Measurements from ENCODE around the gene CSTPP1. TPM values are rescaled to one million over a fixed set of nuclear protein-coding genes. Genes with fewer than 3 reads are reported as not detected.
"Not testable (repeated sequence)": the region's sequence is repeated elsewhere in the genome, so short reads cannot be mapped to it uniquely, and the experiment has no call there.

Gene CSTPP1
- total RNA-seq, 1 experiment from 2014 or later, result 5.2 TPM

GRCh38 chr11:46970913-46971625 lies 34.5 kb downstream of the CSTPP1 start:
- no peaks in the 10 kb centered on the region for H3K27me3 ChIP-seq
- no peak for DNase-seq
- no peaks in the 10 kb centered on the region for H3K36me3 ChIP-seq
- H3K4me3 ChIP-seq, result no peak overlapping the region
- H3K9me3 ChIP-seq, result no peaks in the 10 kb centered on the region

DNA sequence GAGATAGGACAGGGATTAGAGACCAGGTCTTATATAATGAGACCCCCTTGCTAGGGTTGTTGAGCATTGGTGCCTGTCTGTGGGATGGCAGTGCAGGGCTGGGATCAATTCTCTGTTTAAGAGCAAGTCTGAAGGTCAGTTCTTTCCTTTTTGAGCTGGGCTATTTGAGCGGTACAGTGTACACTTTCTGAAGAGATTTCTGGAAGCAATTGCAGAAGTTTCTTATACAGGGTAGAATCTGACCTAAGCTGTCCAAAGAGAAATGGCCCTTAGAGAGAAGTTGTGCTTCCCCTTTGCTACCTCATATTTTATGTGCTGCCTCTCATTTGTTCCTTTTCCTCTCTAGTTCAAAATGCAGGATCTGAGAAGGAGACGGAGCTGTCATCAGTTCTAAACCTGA lies 35.8 kb downstream of the CSTPP1 start:
- Histone ChIP-seq H3K36me3 (no peaks in the 10 kb centered on the region), H3K9me3 (no peaks in the 10 kb centered on the region), H3K4me3 (no peak overlapping the region), H3K27me3 (no peaks in the 10 kb centered on the region)
- DNase-seq, result no peak

GRCh38 chr11:46972821-46973220 lies 36.3 kb downstream of the CSTPP1 start:
- Histone ChIP-seq H3K9me3 (no peaks in the 10 kb centered on the region), H3K36me3 (no peaks in the 10 kb centered on the region), H3K4me3 (no peak overlapping the region), H3K27me3 (no peaks in the 10 kb centered on the region)
- DNase-seq, result no peak

DNA sequence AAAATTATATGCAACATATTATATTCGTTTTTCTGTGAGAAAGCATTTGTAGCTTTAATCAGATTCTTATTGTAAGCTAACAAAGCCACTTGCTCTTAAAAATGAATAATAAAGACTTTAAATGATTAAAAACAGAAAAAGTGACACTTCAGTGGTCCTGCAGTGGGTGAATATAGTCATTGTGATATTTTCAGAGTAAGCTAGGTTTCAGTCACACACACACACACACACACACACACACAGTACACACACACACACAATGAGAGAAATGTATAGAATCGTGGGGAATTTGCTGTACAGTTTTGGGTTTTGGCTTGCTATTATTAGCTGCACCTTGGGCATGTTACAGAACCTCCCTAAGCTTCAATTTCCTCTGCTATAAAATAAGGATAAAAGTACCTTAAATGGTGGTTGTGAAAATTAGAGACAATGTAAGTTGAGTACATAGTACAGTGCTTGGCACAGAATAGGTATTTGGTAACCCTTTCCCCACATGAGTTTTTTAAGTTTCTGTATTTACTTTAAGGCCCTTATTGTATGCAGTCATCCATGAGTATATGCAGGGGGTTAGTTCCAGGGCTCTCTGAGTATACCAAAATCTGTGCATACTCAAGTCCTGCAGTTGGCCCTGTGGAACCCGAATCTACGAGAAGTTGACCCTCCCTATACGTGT lies 39.8 kb downstream of the CSTPP1 start:
- no peak for DNase-seq
- Histone ChIP-seq H3K27me3 (no peaks in the 10 kb centered on the region), H3K4me3 (no peak overlapping the region), H3K36me3 (no peaks in the 10 kb centered on the region), H3K9me3 (no peaks in the 10 kb centered on the region)

- no peak for DNase-seq
- no peaks in the 10 kb centered on the region for H3K36me3 ChIP-seq
- no peak overlapping the region for H3K4me3 ChIP-seq
- no peaks in the 10 kb centered on the region for H3K9me3 ChIP-seq
- H3K27me3 ChIP-seq, result no peaks in the 10 kb centered on the region
These were observed 40.7 kb downstream of the CSTPP1 start for GRCh38 chr11:46977038-46977813.

DNA sequence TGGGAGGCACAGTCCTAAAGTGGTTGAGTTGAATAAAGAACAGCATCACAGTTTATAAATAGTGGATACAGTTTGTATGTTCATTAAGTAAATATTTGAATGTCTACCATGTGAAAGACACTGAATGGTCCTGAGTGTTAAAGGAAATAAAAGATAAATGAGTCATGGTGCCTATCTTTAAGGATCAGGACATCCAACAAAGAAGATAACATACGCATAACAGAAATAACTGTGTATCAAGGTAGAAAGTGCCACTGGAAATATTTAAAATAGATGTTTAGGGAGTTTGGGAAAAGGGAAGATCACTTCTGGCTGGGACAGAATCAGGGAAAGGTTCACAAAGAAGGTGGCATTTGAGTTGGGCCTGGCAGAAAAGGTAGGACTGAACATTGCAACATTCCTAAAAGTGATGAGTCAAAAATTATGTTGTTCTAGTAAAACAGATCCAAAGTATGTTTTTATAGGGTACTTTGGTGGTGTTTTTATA lies 41.5 kb downstream of the CSTPP1 start:
- no peak for DNase-seq
- Histone ChIP-seq H3K36me3 (no peaks in the 10 kb centered on the region), H3K9me3 (no peaks in the 10 kb centered on the region), H3K27me3 (no peaks in the 10 kb centered on the region), H3K4me3 (no peak overlapping the region)

GRCh38 chr11:46979358-46979757 lies 42.8 kb downstream of the CSTPP1 start:
- Histone ChIP-seq H3K36me3 (no peaks in the 10 kb centered on the region), H3K27me3 (no peaks in the 10 kb centered on the region), H3K9me3 (no peaks in the 10 kb centered on the region), H3K4me3 (no peak overlapping the region)
- no peak for DNase-seq

GRCh38 chr11:46981436-46981835 lies 44.9 kb downstream of the CSTPP1 start:
- no peaks in the 10 kb centered on the region for H3K27me3 ChIP-seq
- no peaks in the 10 kb centered on the region for H3K36me3 ChIP-seq
- no peak overlapping the region for H3K4me3 ChIP-seq
- no peak for DNase-seq
- H3K9me3 ChIP-seq, result no peaks in the 10 kb centered on the region

DNA sequence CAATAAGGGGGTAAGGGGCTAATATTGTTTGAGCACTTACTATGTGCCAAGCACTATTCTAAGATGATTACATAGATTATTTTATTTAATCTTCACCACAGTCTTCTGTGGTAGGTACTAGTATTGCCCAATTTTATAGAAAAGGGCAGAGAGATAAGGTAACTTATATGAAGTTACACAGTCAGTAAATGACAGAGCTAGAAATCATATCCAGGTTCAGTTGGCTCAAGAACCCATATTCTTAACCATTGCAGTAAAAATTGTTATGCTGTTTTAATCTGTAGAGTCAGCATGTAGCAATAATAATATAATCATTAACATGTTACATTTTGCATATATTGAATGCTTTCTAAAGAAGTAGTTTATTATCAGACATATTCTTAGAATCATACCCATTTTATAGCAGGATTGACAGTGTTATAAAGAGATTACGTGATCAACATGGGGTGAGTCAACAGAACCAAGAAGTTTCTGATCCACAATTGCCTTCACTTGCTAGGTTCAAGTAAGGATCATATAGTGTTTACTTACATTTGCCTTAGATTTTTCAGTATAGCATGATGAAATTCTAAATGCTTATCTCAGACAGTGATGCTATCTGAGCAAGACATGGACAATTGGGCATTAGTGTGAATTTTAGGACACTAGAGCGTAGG lies 46.4 kb downstream of the CSTPP1 start:
- no peak for DNase-seq
- no peaks in the 10 kb centered on the region for H3K9me3 ChIP-seq
- H3K27me3 ChIP-seq, result no peaks in the 10 kb centered on the region
- no peaks in the 10 kb centered on the region; the same call in 1 of the 2 replicates for H3K36me3 ChIP-seq
- no peak overlapping the region for H3K4me3 ChIP-seq

- Histone ChIP-seq H3K9me3 (no peaks in the 10 kb centered on the region), H3K27me3 (no peaks in the 10 kb centered on the region), H3K36me3 (no peaks in the 10 kb centered on the region; the same call in 1 of the 2 replicates), H3K4me3 (no peak overlapping the region)
- DNase-seq, result no peak
These were observed 47.0 kb downstream of the CSTPP1 start for GRCh38 chr11:46983598-46983997.

DNA sequence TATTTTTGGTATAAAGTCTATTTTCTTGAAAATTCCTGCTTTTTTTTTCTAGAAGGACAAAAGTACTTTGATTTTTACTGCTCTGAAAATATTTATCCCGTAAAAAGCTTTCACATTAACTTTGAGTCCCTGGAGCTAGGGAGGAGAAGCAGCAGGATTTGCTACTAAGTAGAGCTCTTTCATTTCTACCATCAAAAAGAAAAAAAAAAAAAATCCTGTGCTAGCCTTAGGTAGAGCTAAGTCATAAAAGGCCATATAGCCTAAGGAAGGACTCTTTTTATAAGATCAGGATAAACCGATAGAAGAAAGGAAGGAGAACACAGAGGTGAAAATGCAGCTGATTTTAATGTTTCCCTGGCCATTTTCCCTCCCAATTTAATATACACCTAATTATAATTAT lies 48.0 kb downstream of the CSTPP1 start:
- no peaks in the 10 kb centered on the region; the same call in 1 of the 2 replicates for H3K36me3 ChIP-seq
- no peaks in the 10 kb centered on the region for H3K27me3 ChIP-seq
- H3K9me3 ChIP-seq, result no peaks in the 10 kb centered on the region
- no peak overlapping the region for H3K4me3 ChIP-seq
- DNase-seq, result no peak

GRCh38 chr11:46984987-46985386 lies 48.4 kb downstream of the CSTPP1 start:
- Histone ChIP-seq H3K27me3 (no peaks in the 10 kb centered on the region), H3K36me3 (no peaks in the 10 kb centered on the region; the same call in 1 of the 2 replicates), H3K4me3 (no peak overlapping the region), H3K9me3 (no peaks in the 10 kb centered on the region)
- no peak for DNase-seq

DNA sequence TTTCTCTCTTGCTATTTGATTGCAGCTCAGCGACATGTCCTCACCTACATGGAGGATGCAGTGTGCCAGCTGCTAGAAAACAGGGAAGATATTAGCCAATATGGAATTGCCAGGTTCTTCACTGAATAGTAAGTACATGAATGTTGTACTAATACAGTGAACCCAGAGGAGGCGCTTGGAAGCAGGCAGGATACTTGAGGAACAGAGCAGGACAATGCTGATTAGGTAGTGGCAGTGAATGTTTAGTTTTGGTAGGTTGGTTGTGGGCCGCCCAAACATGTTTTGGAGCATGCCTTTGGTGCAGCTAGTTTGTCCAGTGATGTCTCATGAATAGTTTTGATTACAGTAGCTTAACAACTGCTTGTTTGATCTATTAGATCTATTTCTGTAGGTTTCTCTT lies 50.6 kb downstream of the CSTPP1 start:
- H3K9me3 ChIP-seq, result no peaks in the 10 kb centered on the region
- H3K27me3 ChIP-seq, result no peaks in the 10 kb centered on the region
- no peak overlapping the region for H3K4me3 ChIP-seq
- DNase-seq, result no peak
- no peaks in the 10 kb centered on the region; the same call in 1 of the 2 replicates for H3K36me3 ChIP-seq

DNA sequence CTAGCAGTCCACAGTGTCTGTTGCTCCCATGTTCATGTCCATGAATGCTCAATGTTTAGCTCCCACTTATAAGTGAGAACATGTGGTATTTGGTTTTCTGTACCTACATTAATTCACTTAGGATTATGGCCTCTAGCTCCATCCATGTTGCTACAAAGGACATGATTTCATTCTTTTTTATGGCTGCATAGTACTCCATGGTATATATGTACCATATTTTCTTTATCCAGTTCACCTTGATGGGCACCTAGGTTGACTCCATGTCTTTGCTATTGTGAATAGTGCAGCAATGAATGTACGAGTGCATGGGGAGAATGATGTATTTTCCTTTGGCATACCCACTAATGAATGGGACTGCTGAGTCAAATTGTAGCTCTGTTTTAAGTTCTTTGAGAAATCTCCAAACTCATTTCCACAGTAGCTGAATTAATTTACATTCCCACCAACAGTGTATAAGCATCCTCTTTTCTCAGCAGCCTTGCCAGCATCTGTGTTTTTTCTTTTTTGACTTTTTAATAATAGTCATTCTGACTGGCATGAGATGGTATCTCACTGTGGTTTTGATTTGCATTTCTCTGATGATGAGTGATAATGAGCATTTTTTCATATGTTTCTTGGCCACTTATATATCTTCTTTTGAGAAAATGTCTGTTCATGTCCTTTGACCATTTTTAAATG lies 53.4 kb downstream of the CSTPP1 start:
- H3K36me3 ChIP-seq, H3K4me3 ChIP-seq, DNase-seq, H3K9me3 ChIP-seq, H3K27me3 ChIP-seq: not testable (repeated sequence)

DNA sequence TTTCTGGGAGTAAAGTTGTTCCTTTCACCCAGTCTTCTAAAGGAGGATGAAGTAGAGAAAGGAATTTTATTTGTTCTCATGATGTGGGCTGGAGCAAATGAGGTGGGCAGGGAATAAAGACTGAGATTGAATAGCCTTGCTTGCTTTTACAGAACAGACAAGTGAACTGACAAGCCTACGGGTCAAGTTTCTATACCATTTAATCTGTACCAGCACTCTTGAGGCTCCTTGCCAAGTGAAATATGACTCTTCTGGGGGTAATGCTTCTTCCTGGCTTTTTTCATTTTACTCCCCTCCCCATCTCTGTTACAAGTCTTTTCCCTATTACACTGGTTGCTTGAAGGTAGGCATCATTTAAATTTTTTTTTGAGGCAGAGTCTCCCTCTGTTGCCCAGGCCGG lies 54.8 kb downstream of the CSTPP1 start:
- Histone ChIP-seq H3K9me3 (no peaks in the 10 kb centered on the region; the same call in 1 of the 2 replicates), H3K4me3 (no peak overlapping the region), H3K36me3 (no peaks in the 10 kb centered on the region; the same call in 1 of the 2 replicates), H3K27me3 (no peaks in the 10 kb centered on the region)
- DNase-seq, result no peak

DNA sequence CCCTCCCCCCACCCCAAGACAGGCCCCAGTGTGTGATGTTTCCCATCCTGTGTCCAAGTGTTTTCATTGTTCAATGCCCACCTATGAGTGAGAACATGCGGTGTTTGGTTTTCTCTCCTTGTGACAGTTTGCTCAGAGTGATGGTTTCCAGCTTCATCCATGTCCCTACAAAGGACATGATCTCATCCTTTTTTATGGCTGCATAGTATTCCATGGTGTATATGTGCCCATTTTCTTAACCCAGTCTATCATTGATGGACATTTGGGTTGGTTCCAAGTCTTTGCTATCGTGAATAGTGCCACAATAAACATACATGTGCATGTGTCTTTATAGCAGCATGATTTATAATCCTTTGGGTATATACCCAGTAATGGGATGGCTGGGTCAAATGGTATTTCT lies 55.8 kb downstream of the CSTPP1 start:
- not testable (repeated sequence) for H3K4me3 ChIP-seq, H3K9me3 ChIP-seq

More for the DNA sequence above, 55.8 kb downstream of the CSTPP1 start:
- not testable (repeated sequence) for DNase-seq, H3K27me3 ChIP-seq, H3K36me3 ChIP-seq
